COR-L47 (cell line): ENCODE measurements around the gene NECTIN4.

Experiments used
- DNase-seq: peaks from one replicate; lab custom pipeline; 2025; lab: John Stamatoyannopoulos, UW

Gene NECTIN4

GRCh38 chr1:161021970-161022353, 67.4 kb downstream of the NECTIN4 start:
- no peak for DNase-seq

GRCh38 chr1:161021165-161021969, 68.0 kb downstream of the NECTIN4 start:
- DNase-seq: peak; percentile 97
